Activated CD8-positive, alpha-beta memory T cell treated with anti-CD3 and anti-CD28 coated beads for 48 hours (primary cell): Measurements from ENCODE around the gene MRPL50.

Source experiments
- DNase-seq, 3 experiments: peaks; one replicate each; pipeline ENCODE4 v3.0.0-alpha.2; 2020; ENCODE audit warnings: low read depth in 2 of 3, low spot score in 2 of 3

The MRPL50 gene

GRCh38 chr9:101341958-101342357, 56.5 kb downstream of the MRPL50 start:
- DNase-seq: no peak
